GM23338 (cell line): ENCODE measurements around the gene CXCL1.

Experiments
- CTCF ChIP-seq, 2 experiments: fragments of 200-600 bp in 1 of 2; sonication (generic) in 1 of 2; conservative IDR thresholded peaks; 2 replicates each; pipeline versions ENCODE4 v1.5.1 to v1.6.1; 2016 to 2017; ENCODE audit warnings: antibody characterized with exemption in 2 of 2, low read depth in 2 of 2, mild to moderate bottlenecking in 2 of 2, moderate library complexity in 1 of 2
- EZH2 ChIP-seq: fragments of 200-600 bp; sonication (generic); IDR thresholded peaks from one replicate; pipeline ENCODE4 v1.8.0; 2017; ENCODE audit warnings: antibody characterized with exemption, mild to moderate bottlenecking, low read depth; ENCODE audit not compliant: unreplicated experiment
- EZH2phosphoT487 ChIP-seq: fragments of 200-600 bp; sonication (generic); IDR thresholded peaks from one replicate; pipeline ENCODE4 v1.8.1; 2018; ENCODE audit warnings: antibody characterized with exemption; ENCODE audit not compliant: unreplicated experiment
- REST ChIP-seq: IDR thresholded peaks from one replicate; pipeline ENCODE4 v1.6.1; 2018; ENCODE audit warnings: antibody characterized with exemption; ENCODE audit not compliant: unreplicated experiment

- TF ChIP-seq CTCF (conservative IDR thresholded peaks at IDR 0.05; ENCODE audit: low read depth in 2 of 2) (peak; percentile 65 to 79), EZH2 (no peak), EZH2phosphoT487 (no peak), REST (no peak)
These were observed 4.8 kb upstream of the CXCL1 start for GRCh38 chr4:73864365-73864764.
